GM12801 (cell line): ENCODE measurements around the gene IFI27L2.

Source experiments
- TF ChIP-seq, protein P1 (sequence below): IDR thresholded peaks from one replicate; pipeline ENCODE4 v1.5.1; 2011; ENCODE audit warnings: control low read depth; ENCODE audit not compliant: insufficient read length; ENCODE audit errors: extremely low read depth

IFI27L2 gene

DNA sequence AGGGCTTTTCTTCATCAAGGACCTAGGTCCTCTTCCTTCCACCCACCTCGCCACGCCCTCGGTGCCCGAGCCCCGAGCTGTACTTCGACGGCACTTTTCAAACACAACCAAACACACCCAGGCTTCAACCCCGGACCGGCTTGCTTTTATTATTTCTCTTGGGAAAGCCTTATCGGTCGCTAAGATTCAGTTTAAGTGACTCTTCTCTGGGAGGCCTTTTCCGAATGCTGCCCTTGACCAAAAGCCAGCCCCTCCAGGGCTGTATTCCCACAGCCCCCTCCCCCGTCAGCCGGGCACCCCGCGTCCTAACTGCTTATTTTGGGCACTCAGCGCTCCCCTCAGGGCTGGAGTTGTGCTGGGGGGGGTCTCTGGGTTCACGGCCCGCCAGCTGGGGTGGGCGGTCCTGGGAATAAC lies 44.1 kb upstream of the IFI27L2 start:
- TF ChIP-seq, protein P1, sequence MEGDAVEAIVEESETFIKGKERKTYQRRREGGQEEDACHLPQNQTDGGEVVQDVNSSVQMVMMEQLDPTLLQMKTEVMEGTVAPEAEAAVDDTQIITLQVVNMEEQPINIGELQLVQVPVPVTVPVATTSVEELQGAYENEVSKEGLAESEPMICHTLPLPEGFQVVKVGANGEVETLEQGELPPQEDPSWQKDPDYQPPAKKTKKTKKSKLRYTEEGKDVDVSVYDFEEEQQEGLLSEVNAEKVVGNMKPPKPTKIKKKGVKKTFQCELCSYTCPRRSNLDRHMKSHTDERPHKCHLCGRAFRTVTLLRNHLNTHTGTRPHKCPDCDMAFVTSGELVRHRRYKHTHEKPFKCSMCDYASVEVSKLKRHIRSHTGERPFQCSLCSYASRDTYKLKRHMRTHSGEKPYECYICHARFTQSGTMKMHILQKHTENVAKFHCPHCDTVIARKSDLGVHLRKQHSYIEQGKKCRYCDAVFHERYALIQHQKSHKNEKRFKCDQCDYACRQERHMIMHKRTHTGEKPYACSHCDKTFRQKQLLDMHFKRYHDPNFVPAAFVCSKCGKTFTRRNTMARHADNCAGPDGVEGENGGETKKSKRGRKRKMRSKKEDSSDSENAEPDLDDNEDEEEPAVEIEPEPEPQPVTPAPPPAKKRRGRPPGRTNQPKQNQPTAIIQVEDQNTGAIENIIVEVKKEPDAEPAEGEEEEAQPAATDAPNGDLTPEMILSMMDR, result no peak

DNA sequence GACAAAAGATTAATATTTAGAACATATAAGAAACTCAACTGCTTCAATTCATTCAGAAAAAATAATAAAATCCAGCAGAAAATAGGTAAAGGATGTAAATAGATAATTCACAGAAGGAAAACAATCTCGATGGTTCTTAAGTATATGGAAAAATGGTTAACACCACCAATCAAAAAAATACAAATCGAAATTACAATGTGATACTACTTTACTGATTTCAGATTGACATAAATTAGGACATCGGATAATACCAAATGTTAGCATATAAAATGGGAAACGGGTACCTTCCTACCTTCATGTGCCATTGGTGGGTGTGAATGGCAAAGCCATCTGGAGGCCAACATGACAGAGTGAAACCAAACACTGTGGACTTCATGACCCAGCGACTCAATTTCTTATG lies 43.1 kb upstream of the IFI27L2 start:
- TF ChIP-seq, protein P1, result no peak

DNA sequence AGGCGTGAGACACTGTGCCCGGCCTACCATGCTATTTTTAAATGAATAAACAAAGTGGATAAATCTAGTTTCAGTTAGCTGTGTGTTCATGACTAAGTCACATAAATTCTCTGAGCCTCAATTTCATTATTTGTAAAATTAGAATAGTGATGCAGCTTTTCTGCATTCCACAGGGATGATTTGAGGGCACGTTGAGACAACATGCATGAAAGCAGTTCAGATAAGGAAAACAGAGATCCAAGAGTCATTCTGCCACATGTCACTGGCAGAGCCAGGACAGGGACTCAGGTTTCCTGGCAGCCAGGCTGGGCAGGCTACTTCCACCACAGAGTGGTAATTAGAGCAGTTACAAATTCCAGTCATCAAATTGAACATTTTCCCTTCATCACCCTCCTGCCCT lies 41.8 kb upstream of the IFI27L2 start:
- TF ChIP-seq, protein P1, result no peak

DNA sequence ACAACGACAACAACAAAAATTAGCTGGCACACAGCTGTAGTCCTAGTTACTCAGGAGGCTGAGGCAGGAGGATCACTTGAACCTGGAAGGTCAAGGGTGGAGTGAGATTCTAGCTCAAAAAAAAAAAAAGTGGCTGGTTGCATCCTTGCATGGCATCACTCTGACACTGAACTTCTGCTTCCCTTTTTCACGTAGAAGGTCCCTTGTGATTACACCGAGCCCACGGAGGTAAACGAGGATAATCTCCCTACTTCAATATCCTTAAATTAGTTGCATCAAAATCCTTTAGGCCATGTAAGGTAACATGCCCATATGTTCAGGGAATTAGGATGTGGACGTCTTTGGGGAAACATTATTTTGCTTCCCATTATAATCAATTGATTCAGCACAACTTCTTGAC lies 40.7 kb upstream of the IFI27L2 start:
- TF ChIP-seq, protein P1, result no peak

DNA sequence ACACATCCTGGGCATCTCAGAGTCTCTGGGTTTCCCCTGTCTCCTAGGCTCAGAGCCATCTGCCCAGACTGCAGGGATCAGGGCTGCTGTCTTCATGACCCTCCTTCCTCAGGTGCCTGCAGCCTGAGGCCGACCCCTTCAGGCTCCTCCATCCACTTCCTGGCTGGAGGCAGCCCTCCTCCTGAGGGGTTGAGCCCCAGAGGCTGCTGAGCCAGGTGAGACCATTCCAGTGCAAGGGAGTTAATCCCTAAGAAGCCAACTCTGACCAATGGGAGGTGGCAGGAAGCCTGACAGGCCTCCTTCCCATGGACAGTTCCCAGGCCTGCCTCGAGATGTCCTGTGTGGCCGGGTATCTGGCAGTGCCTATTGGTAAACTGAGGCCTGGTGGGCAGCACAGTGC lies 36.3 kb upstream of the IFI27L2 start:
- TF ChIP-seq, protein P1, result no peak

DNA sequence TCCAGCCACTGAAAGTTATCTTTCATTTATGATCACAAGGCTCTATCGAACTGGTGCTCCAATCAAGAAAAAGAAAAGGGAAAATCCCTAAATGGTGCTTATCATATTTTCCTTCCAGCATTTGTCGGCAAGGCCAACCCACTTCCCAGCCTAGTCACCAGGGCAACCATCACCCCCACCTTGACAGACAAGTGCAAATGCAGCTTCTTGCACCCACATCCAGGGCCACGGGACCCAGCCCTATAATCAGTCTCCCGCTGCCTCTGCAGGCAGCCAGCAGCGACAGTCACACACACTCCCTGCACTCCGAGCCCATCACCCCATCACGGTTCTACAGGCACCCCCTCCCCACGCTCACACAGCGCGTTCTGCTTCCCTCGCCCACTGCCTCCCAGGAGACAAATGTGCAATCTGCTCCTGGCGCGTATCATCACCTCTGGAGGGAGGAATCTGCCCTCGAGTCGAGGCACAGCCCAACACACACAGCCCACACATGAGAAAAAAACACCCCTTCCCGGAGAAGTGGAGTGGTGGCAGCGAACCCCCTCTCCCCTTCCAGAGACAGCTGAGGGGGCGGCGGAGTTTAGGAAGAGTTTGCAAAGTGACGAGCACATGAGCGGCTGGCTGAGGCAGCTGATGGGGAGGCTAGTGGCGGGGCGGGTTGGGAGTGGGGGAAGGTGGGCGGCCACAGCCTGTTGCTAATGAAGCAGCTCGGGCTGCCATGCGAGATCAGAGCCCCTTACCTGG lies 35.5 kb upstream of the IFI27L2 start:
- TF ChIP-seq, protein P1, result no peak

DNA sequence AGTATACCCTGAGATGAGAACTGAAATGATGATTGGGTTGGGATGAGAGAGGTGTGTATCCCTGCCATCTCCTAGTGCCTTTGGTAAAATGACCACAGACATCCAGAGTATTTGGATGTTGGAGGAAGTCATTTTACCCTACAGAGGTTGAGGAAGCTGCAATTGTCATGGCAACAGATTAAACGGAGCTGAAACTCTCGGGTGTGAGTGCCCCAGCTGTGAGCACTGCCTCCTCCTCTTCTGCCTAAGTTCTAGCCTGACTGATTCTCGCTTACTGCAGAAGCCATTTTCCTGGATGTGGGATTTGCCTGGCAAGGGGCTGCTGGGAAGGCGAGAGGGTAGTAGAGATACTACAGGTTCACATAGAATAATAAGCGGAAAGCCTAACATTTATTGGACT lies 34.4 kb upstream of the IFI27L2 start:
- TF ChIP-seq, protein P1, result no peak
